ENCODE results near the gene CPA5. TPM values are rescaled to one million over a fixed set of nuclear protein-coding genes. Genes with fewer than 3 reads are reported as not detected.

Gene CPA5
- total and polyA plus RNA-seq, 3 donors from 2014 or later, result 11.5 to 59.4 (median 46.7) TPM

GRCh38 chr7:130393101-130393561 lies 48.5 kb downstream of the CPA5 start:
- no peak overlapping the region for H3K4me3 ChIP-seq
- H3K36me3 ChIP-seq (ENCODE audit: low read depth, missing control alignments), result no peaks in the 10 kb centered on the region
- TF ChIP-seq CTCF (IDR thresholded peaks at IDR 0.05) (no peak), POLR2A (IDR thresholded peaks at IDR 0.05) (no peak)
- H3K9me3 ChIP-seq, result no peaks in the 10 kb centered on the region
- intact Hi-C loops (cut with DNase I; ENCODE audit: low total_unique reads), result no loop called here
- H3K4me1 ChIP-seq, result peaks cover 10% of the 10 kb centered on the region
- H3K27ac ChIP-seq, result peak overlapping the region in 1 of 2 donors; percentile 33
- 54 to 62% methylated on average over 5 of the region's 5 CpGs for WGBS, 2 donors
- no peaks in the 10 kb centered on the region for H3K27me3 ChIP-seq
- DNase-seq, result no peak

- no peaks in the 10 kb centered on the region for H3K9me3 ChIP-seq
- no peak for DNase-seq
- H3K4me3 ChIP-seq, result no peak overlapping the region
- 74 to 79% methylated on average over 10 of the region's 10 CpGs for WGBS, 2 donors
- H3K27ac ChIP-seq, result no peak overlapping the region
- TF ChIP-seq POLR2A (IDR thresholded peaks at IDR 0.05), result no peak
- no peak for TF ChIP-seq CTCF (IDR thresholded peaks at IDR 0.05)
- H3K27me3 ChIP-seq, result no peaks in the 10 kb centered on the region
- intact Hi-C loops (cut with DNase I; ENCODE audit: low total_unique reads), result no loop called here
- H3K4me1 ChIP-seq, result peaks cover 10% of the 10 kb centered on the region
- H3K36me3 ChIP-seq (ENCODE audit: low read depth, missing control alignments), result no peaks in the 10 kb centered on the region
Observed at GRCh38 chr7:130393841-130394411, 49.3 kb downstream of the CPA5 start.

GRCh38 chr7:130394421-130395195 lies 50.0 kb downstream of the CPA5 start:
- no peak for DNase-seq
- WGBS, 2 donors, result 84 to 86% methylated on average over 7 of the region's 7 CpGs
- Histone ChIP-seq H3K9me3 (no peaks in the 10 kb centered on the region), H3K36me3 (ENCODE audit: low read depth, missing control alignments) (no peaks in the 10 kb centered on the region), H3K27me3 (no peaks in the 10 kb centered on the region), H3K4me3 (no peak overlapping the region), H3K27ac (peak overlapping the region in 1 of 2 donors; percentile 11), H3K4me1 (peaks cover 10% of the 10 kb centered on the region)
- intact Hi-C loops (cut with DNase I; ENCODE audit: low total_unique reads), result no loop called here
- TF ChIP-seq POLR2A (IDR thresholded peaks at IDR 0.05) (no peak), CTCF (IDR thresholded peaks at IDR 0.05) (no peak)

- intact Hi-C loops (cut with DNase I; ENCODE audit: low total_unique reads), result no loop called here
- no peaks in the 10 kb centered on the region for H3K36me3 ChIP-seq (ENCODE audit: low read depth, missing control alignments)
- H3K27ac ChIP-seq, result no peak overlapping the region
- no peak overlapping the region for H3K4me3 ChIP-seq
- TF ChIP-seq CTCF (IDR thresholded peaks at IDR 0.05) (no peak), POLR2A (IDR thresholded peaks at IDR 0.05) (no peak)
- WGBS, 2 donors, result 53 to 57% methylated on average over 5 of the region's 5 CpGs
- H3K27me3 ChIP-seq, result no peaks in the 10 kb centered on the region
- no peak for DNase-seq
- peaks cover 13% of the 10 kb centered on the region for H3K4me1 ChIP-seq
- H3K9me3 ChIP-seq, result no peaks in the 10 kb centered on the region
Observed at GRCh38 chr7:130395421-130395820, 50.8 kb downstream of the CPA5 start.

All from testis (tissue), 3 donors.